ENCODE results near the gene SCAP.
"Not testable (repeated sequence)": the region's sequence is repeated elsewhere in the genome, so short reads cannot be mapped to it uniquely, and the experiment has no call there.

Gene SCAP

DNA sequence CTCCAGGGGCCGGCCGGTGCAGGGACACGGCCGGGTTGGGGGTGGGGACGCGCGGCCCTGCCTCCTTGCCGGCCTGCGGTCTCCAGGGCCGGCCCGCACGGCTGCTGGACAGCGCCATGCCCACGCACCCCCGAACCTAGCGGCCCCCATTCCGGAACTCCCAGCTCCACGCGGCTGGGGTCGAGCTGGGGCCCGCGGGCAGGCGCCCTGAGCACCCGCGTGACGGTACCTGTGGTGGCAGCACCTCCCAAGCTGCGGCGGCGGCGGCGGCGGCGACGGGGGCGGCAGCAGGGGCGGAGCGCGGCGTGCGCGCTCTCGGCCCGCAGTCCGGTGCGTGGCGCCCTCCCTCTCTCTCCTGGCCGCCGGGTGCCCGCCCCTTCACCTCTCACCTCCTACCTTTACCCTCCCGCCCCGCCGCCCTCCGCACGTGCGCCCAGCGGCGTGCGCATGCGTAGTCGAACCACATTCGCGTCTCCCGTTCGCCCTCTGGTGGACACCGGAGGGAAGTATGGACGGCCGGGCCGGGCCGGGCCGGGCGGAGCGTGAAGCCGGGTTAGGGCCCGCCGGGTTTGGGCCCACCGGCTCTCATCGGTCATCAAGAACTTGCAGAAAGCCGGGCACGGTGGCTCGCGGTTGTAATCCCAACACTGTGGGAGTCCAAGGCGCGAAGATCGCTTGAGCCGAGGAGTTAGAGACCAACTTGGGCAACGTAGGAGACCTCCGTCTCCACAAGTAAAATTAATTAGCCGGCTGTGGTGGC, at the start of gene SCAP:
SCAP (minus strand) TSS at position 372 of the 760 bp plus-strand sequence. CDS start 32,948 bp downstream, outside the sequence.
- peak; percentile 65 for DNase-seq

GRCh38 chr3:47523310-47524073, 47.8 kb upstream of the SCAP start:
- no peak for DNase-seq

- peak; percentile 73 for DNase-seq
Observed at GRCh38 chr3:47522082-47522987, 46.6 kb upstream of the SCAP start.

- no peak for DNase-seq
Observed at GRCh38 chr3:47520756-47521155, 45.0 kb upstream of the SCAP start.

DNA sequence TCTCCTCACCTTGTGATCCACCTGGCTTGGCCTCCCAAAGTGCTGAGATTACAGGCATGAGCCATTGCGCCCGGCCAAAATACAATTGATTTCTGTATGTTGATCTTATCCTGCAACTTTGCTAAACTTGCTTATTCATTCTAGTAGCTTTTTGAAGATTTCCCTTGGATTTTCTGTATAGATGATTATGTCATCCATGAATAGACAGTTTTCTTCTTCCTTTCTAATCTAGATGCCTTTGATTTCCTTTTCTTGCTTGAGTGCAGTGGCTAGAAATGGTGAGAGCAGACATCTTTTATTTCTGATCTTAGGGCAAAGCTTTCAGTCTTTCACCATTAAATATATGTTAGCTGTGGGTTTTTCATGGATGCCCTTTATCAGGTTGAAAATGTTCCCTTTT, 42.2 kb upstream of the SCAP start:
- no peak for DNase-seq

DNA sequence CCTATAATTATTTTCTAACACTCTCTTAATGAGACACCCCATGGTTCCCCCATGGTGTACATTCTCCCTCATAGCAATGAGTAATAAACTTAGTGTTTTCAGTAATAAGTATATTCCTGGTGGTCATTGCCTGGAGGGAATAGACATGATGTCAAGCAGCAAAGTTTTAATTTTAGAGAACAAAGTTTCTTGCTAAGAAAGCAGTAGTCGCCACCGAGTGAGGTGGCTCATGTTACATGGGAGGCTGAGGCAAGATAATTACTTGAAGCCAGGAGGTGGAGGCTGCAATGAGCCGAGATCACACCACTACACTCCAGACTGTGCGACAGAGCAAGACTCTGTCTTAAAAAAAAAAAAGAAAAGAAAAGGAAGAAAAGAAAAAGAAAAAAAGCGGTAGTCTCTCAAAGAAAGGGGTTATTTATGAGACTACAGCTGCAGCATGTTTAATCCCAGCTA, 40.2 kb upstream of the SCAP start:
- DNase-seq = no peak

DNA sequence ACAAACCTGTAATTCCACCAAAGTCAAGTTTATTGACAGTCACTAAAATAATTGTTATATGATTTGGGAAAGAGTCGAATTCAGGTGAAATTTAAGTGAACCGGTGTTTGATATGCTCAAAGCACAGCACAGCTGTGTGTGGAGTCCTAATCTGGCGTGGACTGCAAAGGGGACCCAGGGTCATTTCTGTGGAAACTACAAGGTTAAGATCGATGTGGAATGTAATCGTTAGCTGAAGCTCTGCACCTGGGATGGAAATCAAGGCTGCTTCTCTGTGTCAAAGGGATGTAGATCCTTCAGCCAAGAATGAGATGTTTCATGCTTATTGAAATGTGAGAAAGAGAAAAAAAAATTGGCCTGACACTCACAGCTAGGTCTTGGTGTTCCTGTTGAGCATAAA, 39.4 kb upstream of the SCAP start:
- DNase-seq = no peak

- peak; percentile 93 for DNase-seq
Observed at GRCh38 chr3:47513125-47513929, 37.6 kb upstream of the SCAP start, which contains the start of gene ELP6. Gene ELP6, minus strand, starts transcription at chr3:47513712. Its CDS starts 122 bp downstream, at chr3:47513590.

GRCh38 chr3:47512416-47513124, 36.8 kb upstream of the SCAP start:
- no peak for DNase-seq

- not testable (repeated sequence) for DNase-seq
Observed at GRCh38 chr3:47505267-47505666, 29.5 kb upstream of the SCAP start.

- DNase-seq = no peak
Observed at GRCh38 chr3:47504113-47504512, 28.4 kb upstream of the SCAP start.

DNA sequence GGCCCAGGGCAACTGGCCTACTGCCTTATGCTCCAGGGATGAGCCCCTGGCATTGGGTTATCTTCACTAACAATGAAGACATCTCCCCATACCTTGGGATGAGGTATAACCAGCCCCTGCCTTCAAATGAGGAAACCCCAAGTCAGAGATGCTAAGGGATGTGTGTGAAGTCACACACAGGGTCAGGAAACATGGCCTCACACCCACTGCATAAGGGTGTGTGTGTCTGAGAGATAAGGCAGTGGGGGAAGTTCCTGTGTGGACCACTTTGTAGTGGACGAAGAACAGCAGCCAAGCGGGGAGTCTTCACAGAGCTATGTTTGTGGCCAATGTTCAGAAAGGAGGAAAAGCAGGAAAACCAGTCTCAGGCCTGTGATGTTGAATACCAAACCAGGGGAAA, 27.3 kb upstream of the SCAP start:
- no peak for DNase-seq

DNA sequence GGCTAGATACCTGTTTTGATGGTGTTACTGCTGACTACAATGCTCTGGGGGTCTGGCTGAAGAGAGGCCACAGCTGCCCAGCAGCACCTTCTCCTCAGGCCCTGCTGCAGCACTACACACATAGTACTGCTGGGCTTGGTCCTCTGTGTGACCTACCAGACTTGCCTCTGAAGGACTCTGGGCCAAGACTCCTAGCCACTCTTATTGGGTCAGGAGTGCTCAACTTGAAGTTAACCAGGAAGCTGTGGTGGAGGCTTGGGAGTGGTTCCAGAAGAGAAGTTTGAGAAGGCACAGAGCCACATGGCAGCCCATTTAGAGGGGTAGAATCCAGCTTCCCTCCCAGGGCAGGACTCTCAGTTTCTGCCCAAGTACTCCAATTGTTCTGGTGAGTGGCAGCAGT, 21.2 kb upstream of the SCAP start:
- no peak for DNase-seq

GRCh38 chr3:47495886-47496285, 20.1 kb upstream of the SCAP start:
- no peak for DNase-seq

DNA sequence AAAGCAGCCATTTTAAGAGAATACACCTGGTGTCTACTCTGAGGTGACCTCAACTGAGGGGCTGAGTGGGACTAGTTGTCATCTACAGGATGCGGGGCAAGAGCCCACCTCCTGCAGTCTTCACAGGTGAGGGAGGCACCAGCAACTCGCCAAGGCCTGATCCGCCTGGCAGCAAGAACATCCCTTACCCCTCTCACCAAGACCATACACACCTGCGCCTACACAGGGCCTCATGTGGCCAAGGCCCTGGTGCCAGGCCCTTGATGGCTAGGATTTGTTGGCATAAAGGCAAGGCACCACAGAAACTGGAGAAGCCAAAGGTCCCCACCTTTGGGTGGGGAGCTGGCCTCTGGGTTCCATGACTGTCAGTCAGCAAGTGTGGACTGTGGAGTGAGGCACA, 19.4 kb upstream of the SCAP start:
- DNase-seq = no peak

DNA sequence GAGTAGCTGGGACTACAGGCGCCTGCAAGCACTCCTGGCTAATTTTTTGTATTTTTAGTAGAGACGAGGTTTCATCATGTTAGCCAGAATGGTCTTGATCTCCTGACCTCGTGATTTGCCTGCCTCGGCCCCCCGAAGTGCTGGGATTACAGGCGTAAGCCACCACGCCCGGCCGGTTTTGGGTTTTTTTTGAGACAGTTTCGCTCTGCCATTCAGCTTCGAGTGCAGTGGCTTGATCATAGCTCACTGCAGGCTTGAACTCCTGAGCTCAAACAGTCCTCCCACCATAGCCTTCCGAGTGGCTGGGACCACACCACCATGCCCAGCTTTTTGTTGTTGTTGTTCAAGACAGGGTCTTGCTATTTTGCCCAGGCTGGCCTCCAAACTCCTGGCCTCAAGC, 16.0 kb upstream of the SCAP start:
- DNase-seq = no peak

DNA sequence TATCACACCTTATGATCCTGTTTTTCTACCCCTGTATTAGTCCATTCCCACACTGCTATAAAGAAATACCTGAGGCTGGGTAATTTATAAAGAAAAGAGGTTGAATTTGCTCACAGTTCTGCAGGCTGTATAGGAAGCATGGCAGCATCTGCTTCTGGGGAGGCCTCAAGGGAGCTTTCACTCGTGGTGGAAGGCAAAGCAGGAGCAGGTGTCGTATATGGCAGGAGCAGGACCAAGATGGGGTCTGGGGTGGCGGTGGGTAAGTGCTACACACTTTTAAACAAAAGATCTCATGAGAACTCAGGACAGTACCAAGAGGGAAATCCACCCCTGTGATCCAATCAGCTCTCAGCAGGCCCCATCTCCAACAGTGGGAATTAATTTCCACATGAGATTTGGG, 15.4 kb upstream of the SCAP start:
- no peak for DNase-seq

GRCh38 chr3:47487265-47487664, 11.5 kb upstream of the SCAP start:
- no peak for DNase-seq

DNA sequence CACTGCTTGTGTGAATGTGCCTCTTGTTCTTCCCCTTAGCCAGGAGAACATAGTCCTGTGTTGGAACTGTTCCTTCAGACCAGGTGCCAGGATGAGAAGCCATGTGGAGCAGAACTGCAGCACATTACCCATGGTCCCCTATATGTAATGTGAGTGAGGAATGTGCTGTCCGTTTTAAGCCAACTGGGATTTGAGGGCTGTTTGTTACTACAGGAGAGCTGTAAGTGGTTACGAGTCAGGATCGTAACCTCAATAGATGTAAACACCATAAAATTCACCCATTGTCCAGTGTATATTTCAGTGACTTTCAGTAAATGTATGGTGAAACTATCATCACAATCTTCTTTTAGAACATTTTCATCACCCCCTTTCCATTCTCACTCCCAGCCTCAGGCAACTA, 10.1 kb upstream of the SCAP start:
- DNase-seq = no peak

GRCh38 chr3:47482366-47482765, 6.6 kb upstream of the SCAP start:
- no peak for DNase-seq

- DNase-seq = not testable (repeated sequence)
Observed at GRCh38 chr3:47481763-47482162, 6.0 kb upstream of the SCAP start.

DNA sequence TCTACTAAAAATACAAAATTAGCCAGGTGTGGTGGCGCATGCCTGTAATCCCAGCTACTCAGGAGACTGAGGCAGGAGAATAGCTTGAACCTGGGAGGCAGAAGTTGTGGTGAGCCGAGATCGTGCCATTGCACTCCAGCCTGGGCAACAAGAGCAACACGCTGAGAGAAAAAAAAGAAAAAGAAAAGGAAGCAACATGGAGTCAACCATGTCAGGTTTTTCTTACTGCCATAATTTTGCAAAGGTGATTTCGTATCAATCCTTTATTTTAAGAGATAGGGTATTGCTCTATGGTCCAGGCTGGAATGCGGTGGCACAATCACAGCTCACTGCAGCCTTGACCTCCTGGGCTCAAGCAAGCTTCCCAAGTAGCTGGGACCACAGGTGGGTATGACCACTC, 4.5 kb upstream of the SCAP start:
- not testable (repeated sequence) for DNase-seq

Measured in NCI-H226 (cell line).